Upper lobe of right lung (tissue), 1 donor: ENCODE results near the gene CD180. TPM values are rescaled to one million over a fixed set of nuclear protein-coding genes. Genes with fewer than 3 reads are reported as not detected.
A peak's percentile ranks its signal among the peaks of the same experiment; 100 is the strongest.

Experiments used
- ATAC-seq: fragments of 200-7000 bp; cut with Tn5 transposase; one replicate; pipeline ENCODE4 v1.9.1; 2020; ENCODE audit warnings: mild to moderate bottlenecking, moderate library complexity
- DNase-seq: peaks from one replicate; pipeline ENCODE4 v3.0.0-alpha.2; 2020
- H3K27ac ChIP-seq: fragments of 200-600 bp; one replicate; pipeline ENCODE4 v1.8.0; 2022
- H3K27me3 ChIP-seq: fragments of 200-600 bp; one replicate; pipeline ENCODE4 v1.8.0; 2022; ENCODE audit warnings: mild to moderate bottlenecking
- H3K36me3 ChIP-seq: fragments of 200-600 bp; one replicate; pipeline ENCODE4 v1.8.0; 2022
- H3K4me1 ChIP-seq: fragments of 200-600 bp; one replicate; pipeline ENCODE4 v1.8.0; 2022
- H3K4me3 ChIP-seq: fragments of 200-600 bp; one replicate; pipeline ENCODE4 v1.8.0; 2022; ENCODE audit warnings: mild to moderate bottlenecking
- H3K9me3 ChIP-seq: fragments of 200-600 bp; one replicate; pipeline ENCODE4 v1.8.0; 2022
- intact Hi-C: fragments of 100-400 bp; cut with DNase I; formaldehyde crosslinking; loops from one replicate; pipeline ENCODE4 v1.11.0; 2022
- total RNA-seq: library from RNA; stranded (reverse); fragmentation: NEBNext Ultra II Directional; extraction: Animal tissue kit (Norgen Biotek cat#: 25700); gene quantifications from one replicate; pipeline ENCODE4 v1.2.1, GENCODE V29; 2021
- TF ChIP-seq, protein P1 (sequence below): fragments of 200-600 bp; IDR thresholded peaks from one replicate; pipeline ENCODE4 v1.8.0; 2022; ENCODE audit warnings: antibody characterized with exemption
- donor health status: DM: no; HTN: yes; CAD: no; lungs with severe emphysema.

CD180 gene
- total RNA-seq, 1 donor from 2014 or later = 3.0 TPM

DNA sequence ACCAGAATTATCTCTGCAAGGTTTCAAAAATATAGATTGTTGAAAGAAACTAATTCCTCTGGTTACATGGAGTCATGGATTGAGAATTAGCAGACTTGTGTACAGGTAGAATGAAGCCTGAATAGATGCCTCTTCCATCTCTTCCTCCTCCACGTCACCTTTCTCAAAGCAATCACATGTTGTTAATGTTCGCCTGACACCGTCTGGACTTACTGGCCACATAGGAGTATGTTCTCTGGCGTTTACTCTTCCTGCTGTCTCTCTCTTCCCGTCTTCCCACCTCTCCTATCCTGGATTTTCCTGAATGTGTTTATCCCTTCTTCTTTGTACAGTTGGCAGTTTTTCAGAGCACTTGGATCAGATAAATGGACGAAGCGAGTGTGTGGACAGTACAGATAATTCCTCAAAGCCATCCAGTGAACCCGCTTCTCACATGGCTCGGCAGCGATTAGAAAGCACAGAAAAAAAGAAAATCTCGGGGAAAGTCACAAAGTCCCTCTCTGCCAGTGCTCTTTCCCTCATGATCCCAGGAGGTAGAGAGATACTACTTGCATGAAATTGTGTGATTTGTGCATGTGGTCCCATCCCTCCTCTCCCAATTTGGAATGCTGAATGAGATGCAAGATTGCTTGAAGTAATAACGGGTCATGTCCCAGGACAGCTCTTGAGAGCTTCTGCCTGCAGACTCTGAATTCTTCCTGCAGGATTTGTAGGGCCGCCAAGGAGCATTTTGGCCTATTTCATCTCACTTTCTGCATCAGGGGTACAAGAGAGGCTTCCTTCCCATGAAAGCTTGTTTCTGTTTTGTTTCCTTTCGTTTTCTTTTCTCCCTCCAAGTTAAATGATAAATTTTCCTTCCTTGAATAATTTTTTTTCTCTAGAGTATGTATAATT is 47.3 kb downstream of the CD180 start:
- H3K36me3 ChIP-seq = peaks cover 86% of the 10 kb centered on the region
- H3K9me3 ChIP-seq = no peaks in the 10 kb centered on the region
- H3K4me3 ChIP-seq = no peak overlapping the region
- no peaks in the 10 kb centered on the region for H3K27me3 ChIP-seq
- intact Hi-C loops = loop anchor here (10.0 kb wide), 1 partner anchor 155 kb away; no protein-coding TSS in a partner anchor
- no peak overlapping the region for H3K27ac ChIP-seq
- no peaks in the 10 kb centered on the region for H3K4me1 ChIP-seq
- DNase-seq (no peak), ATAC-seq (no peak)
- TF ChIP-seq, protein P1, sequence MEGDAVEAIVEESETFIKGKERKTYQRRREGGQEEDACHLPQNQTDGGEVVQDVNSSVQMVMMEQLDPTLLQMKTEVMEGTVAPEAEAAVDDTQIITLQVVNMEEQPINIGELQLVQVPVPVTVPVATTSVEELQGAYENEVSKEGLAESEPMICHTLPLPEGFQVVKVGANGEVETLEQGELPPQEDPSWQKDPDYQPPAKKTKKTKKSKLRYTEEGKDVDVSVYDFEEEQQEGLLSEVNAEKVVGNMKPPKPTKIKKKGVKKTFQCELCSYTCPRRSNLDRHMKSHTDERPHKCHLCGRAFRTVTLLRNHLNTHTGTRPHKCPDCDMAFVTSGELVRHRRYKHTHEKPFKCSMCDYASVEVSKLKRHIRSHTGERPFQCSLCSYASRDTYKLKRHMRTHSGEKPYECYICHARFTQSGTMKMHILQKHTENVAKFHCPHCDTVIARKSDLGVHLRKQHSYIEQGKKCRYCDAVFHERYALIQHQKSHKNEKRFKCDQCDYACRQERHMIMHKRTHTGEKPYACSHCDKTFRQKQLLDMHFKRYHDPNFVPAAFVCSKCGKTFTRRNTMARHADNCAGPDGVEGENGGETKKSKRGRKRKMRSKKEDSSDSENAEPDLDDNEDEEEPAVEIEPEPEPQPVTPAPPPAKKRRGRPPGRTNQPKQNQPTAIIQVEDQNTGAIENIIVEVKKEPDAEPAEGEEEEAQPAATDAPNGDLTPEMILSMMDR = no peak

DNA sequence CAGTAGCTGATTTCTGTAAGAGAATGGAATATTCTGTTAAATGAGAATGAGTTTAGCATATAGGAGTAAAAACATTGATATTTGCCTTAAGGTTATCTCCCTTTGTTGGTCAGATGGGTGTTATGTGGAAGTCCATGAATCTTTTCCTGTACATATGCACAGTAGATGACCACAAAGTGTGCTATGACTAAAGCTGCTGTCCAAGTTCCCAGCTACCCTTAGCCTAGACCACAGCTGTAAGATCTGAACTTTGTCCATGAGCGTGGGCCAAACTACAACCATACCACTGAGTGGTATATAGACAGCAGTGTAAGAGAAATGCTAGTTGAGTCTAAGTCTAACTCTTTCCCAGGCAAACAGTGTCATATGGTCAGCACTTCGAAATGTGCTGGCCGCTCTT is 48.8 kb downstream of the CD180 start:
- Histone ChIP-seq H3K36me3 (peaks cover 86% of the 10 kb centered on the region), H3K27me3 (no peaks in the 10 kb centered on the region), H3K4me3 (no peak overlapping the region), H3K4me1 (no peaks in the 10 kb centered on the region), H3K27ac (no peak overlapping the region), H3K9me3 (no peaks in the 10 kb centered on the region)
- TF ChIP-seq, protein P1 = no peak
- intact Hi-C loops = loop anchor here (10.0 kb wide), 1 partner anchor 153 kb away; no protein-coding TSS in a partner anchor
- ATAC-seq (no peak), DNase-seq (no peak)

DNA sequence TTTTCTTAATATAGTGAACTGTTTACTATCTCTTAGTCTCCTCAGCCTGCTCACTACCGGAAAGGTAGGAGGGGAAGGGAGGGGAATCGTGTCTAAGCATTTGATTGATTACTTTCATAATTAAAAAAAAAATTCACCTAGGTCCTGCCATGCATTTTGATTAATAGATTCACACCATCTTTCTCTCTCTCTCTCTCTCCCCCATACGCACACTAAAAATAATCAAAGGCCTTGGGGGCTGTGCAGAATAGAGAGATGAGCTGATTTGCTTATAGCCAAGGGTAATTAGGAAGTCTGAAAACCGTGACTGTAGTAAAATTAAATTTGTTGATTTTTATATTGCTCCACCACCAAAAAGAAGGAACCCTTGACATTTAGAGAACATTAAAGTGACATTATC is 49.6 kb downstream of the CD180 start:
- Histone ChIP-seq H3K9me3 (no peaks in the 10 kb centered on the region), H3K4me3 (no peak overlapping the region), H3K36me3 (peaks cover 86% of the 10 kb centered on the region), H3K27ac (no peak overlapping the region), H3K4me1 (no peaks in the 10 kb centered on the region), H3K27me3 (no peaks in the 10 kb centered on the region)
- intact Hi-C loops = loop anchor here (10.0 kb wide), 1 partner anchor 152 kb away; no protein-coding TSS in a partner anchor
- ATAC-seq (no peak), DNase-seq (no peak)
- TF ChIP-seq, protein P1 = no peak

DNA sequence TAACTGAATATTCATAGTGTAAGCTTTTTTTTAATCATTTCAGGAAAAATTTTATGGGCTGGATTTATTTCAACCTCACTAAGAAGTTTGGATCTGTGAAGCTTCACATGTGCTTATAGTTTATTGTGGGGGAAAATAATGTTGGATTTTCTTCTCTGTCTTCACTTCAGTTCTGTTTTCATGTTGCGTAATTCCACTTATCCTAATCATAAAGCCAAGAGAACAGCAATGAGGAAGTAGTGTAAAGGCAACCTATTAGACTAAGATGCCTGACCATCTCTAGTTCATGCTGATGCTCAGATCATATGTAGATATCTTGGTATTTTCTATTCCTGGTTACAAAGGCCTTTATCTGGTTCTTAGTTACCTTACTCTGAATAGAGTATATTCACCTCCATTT is 50.0 kb downstream of the CD180 start:
- TF ChIP-seq, protein P1 = no peak
- intact Hi-C loops = loop anchor here (10.0 kb wide), 1 partner anchor 152 kb away; no protein-coding TSS in a partner anchor
- H3K4me1 ChIP-seq = no peaks in the 10 kb centered on the region
- H3K27ac ChIP-seq = no peak overlapping the region
- no peaks in the 10 kb centered on the region for H3K9me3 ChIP-seq
- ATAC-seq = peak; percentile 49
- no peak overlapping the region for H3K4me3 ChIP-seq
- DNase-seq = no peak
- H3K27me3 ChIP-seq = no peaks in the 10 kb centered on the region
- peaks cover 85% of the 10 kb centered on the region for H3K36me3 ChIP-seq

DNA sequence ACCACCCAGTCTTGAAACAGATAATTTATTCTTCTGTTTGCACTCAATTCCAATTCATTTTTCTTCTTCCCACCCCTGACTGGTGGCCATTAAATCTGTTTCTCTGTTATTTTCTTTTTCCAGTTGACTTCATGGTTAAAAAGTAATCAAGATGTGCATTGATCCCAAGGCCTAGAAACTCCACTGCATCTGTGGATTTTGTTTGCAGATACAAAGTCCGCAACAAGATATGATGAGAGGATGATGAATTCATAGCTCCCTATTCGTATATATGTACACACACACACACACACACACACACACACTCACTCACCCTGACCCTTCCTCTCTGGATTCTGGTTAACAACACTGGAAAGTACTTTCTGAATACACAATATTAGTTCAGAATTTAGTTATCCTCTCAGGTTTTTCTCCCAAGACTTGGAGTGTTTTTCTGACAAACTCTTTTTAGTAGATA is 52.4 kb downstream of the CD180 start:
- DNase-seq (no peak), ATAC-seq (no peak)
- no peaks in the 10 kb centered on the region for H3K27me3 ChIP-seq
- H3K9me3 ChIP-seq = no peaks in the 10 kb centered on the region
- TF ChIP-seq, protein P1 = no peak
- no peak overlapping the region for H3K4me3 ChIP-seq
- H3K4me1 ChIP-seq = no peaks in the 10 kb centered on the region
- intact Hi-C loops = loop anchor here (10.0 kb wide), 1 partner anchor 149 kb away; no protein-coding TSS in a partner anchor
- H3K36me3 ChIP-seq = peaks cover 65% of the 10 kb centered on the region
- no peak overlapping the region for H3K27ac ChIP-seq
